T-helper 9 cell (primary cell): ENCODE results near the gene OPHN1.
"Not testable (repeated sequence)": the region's sequence is repeated elsewhere in the genome, so short reads cannot be mapped to it uniquely, and the experiment has no call there.

ENCODE experiments used
- DNase-seq: peaks from one replicate; pipeline ENCODE4 v3.0.0-alpha.2; 2020

Gene OPHN1

GRCh38 chrX:68355629-68355920 is 77.7 kb downstream of the OPHN1 start:
- no peak for DNase-seq

GRCh38 chrX:68354879-68355628 is 78.2 kb downstream of the OPHN1 start:
- no peak for DNase-seq

GRCh38 chrX:68345025-68345424 is 88.3 kb downstream of the OPHN1 start:
- DNase-seq: no peak

GRCh38 chrX:68343551-68343950 is 89.7 kb downstream of the OPHN1 start:
- DNase-seq: no peak

- no peak for DNase-seq
Observed at GRCh38 chrX:68332201-68332731, 101.0 kb downstream of the OPHN1 start.

GRCh38 chrX:68326841-68327240 is 106.5 kb downstream of the OPHN1 start:
- not testable (repeated sequence) for DNase-seq

GRCh38 chrX:68307769-68308168 is 125.5 kb downstream of the OPHN1 start:
- DNase-seq: no peak

- DNase-seq: no peak
Observed at GRCh38 chrX:68304602-68305001, 128.7 kb downstream of the OPHN1 start.

- DNase-seq: no peak
Observed at GRCh38 chrX:68299898-68300297, 133.4 kb downstream of the OPHN1 start.

- no peak for DNase-seq
Observed at GRCh38 chrX:68292471-68292870, 140.8 kb downstream of the OPHN1 start.

- DNase-seq: no peak
Observed at GRCh38 chrX:68288127-68288526, 145.2 kb downstream of the OPHN1 start.

- no peak for DNase-seq
Observed at GRCh38 chrX:68287419-68287818, 145.9 kb downstream of the OPHN1 start.

- DNase-seq: no peak
Observed at GRCh38 chrX:68286980-68287379, 146.3 kb downstream of the OPHN1 start.

GRCh38 chrX:68286076-68286475 is 147.2 kb downstream of the OPHN1 start:
- DNase-seq: no peak

GRCh38 chrX:68284281-68284904 is 148.9 kb downstream of the OPHN1 start:
- no peak for DNase-seq

- no peak for DNase-seq
Observed at GRCh38 chrX:68273887-68274286, 159.4 kb downstream of the OPHN1 start.

GRCh38 chrX:68264793-68265192 is 168.5 kb downstream of the OPHN1 start:
- DNase-seq: not testable (repeated sequence)

- DNase-seq: no peak
Observed at GRCh38 chrX:68261060-68261672, 172.1 kb downstream of the OPHN1 start.

GRCh38 chrX:68256990-68257389 is 176.3 kb downstream of the OPHN1 start:
- no peak for DNase-seq

- no peak for DNase-seq
Observed at GRCh38 chrX:68254738-68255645, 178.3 kb downstream of the OPHN1 start.

- DNase-seq: no peak
Observed at GRCh38 chrX:68252664-68253063, 180.6 kb downstream of the OPHN1 start.

- DNase-seq: no peak
Observed at GRCh38 chrX:68249903-68250302, 183.4 kb downstream of the OPHN1 start.

- no peak for DNase-seq
Observed at GRCh38 chrX:68249401-68249831, 183.9 kb downstream of the OPHN1 start.
